GM21529 (cell line): ENCODE measurements around the gene DCAF5.
"Not testable (repeated sequence)": the region's sequence is repeated elsewhere in the genome, so short reads cannot be mapped to it uniquely, and the experiment has no call there.

Experiments
- ATAC-seq: cut with Tn5 transposase; IDR thresholded peaks from one replicate; pipeline ENCODE4 v1.9.1; 2021; ENCODE audit not compliant: unreplicated experiment

Gene DCAF5

GRCh38 chr14:69073429-69073828 is 79.5 kb downstream of the DCAF5 start:
- no peak for ATAC-seq

GRCh38 chr14:69072584-69072983 is 80.3 kb downstream of the DCAF5 start:
- ATAC-seq = no peak

GRCh38 chr14:69068744-69069421 is 84.0 kb downstream of the DCAF5 start:
- ATAC-seq = no peak

- peak; percentile 41 for ATAC-seq
These were observed 86.3 kb downstream of the DCAF5 start for GRCh38 chr14:69066396-69067171.

- not testable (repeated sequence) for ATAC-seq
These were observed 87.0 kb downstream of the DCAF5 start for GRCh38 chr14:69065934-69066333.

- ATAC-seq = no peak
These were observed 88.3 kb downstream of the DCAF5 start for GRCh38 chr14:69064596-69064995.

GRCh38 chr14:69059658-69060623 is 93.0 kb downstream of the DCAF5 start:
- ATAC-seq = no peak

- no peak for ATAC-seq
These were observed 96.7 kb downstream of the DCAF5 start for GRCh38 chr14:69055999-69056788.

- ATAC-seq = no peak
These were observed 97.8 kb downstream of the DCAF5 start for GRCh38 chr14:69055125-69055524.

- no peak for ATAC-seq
These were observed 98.9 kb downstream of the DCAF5 start for GRCh38 chr14:69054030-69054429.

GRCh38 chr14:69052181-69052601 is 100.7 kb downstream of the DCAF5 start:
- no peak for ATAC-seq

- ATAC-seq = no peak
These were observed 102.4 kb downstream of the DCAF5 start for GRCh38 chr14:69050240-69051184.

GRCh38 chr14:69049675-69050074 is 103.2 kb downstream of the DCAF5 start:
- no peak for ATAC-seq

- ATAC-seq = no peak
These were observed 104.5 kb downstream of the DCAF5 start for GRCh38 chr14:69048456-69048855.

- ATAC-seq = no peak
These were observed 105.7 kb downstream of the DCAF5 start for GRCh38 chr14:69047255-69047654.

- no peak for ATAC-seq
These were observed 106.5 kb downstream of the DCAF5 start for GRCh38 chr14:69046476-69046860.

- no peak for ATAC-seq
These were observed 107.0 kb downstream of the DCAF5 start for GRCh38 chr14:69045857-69046475.

- no peak for ATAC-seq
These were observed 107.9 kb downstream of the DCAF5 start for GRCh38 chr14:69044965-69045555.

- ATAC-seq = no peak
These were observed 108.6 kb downstream of the DCAF5 start for GRCh38 chr14:69044296-69044695.
